GM19239 (cell line): ENCODE measurements around the gene MPDZ.
"Not testable (repeated sequence)": the region's sequence is repeated elsewhere in the genome, so short reads cannot be mapped to it uniquely, and the experiment has no call there.

ENCODE experiments used
- DNase-seq: peaks from one replicate; pipeline ENCODE4 v3.0.0; 2011; ENCODE audit warnings: low spot score; ENCODE audit not compliant: insufficient read length
- FAIRE-seq: peaks from 2 replicates; lab custom pipeline; 2011; peaks lifted over from hg19 to GRCh38; lab: Jason Lieb, UNC

The MPDZ gene

GRCh38 chr9:13269589-13270452 is 9.7 kb downstream of the MPDZ start:
- DNase-seq, result no peak
- no peak for FAIRE-seq

GRCh38 chr9:13268469-13268868 is 11.0 kb downstream of the MPDZ start:
- FAIRE-seq (no peak), DNase-seq (no peak)

GRCh38 chr9:13267743-13268142 is 11.7 kb downstream of the MPDZ start:
- DNase-seq (no peak), FAIRE-seq (no peak)

GRCh38 chr9:13266167-13266566 is 13.3 kb downstream of the MPDZ start:
- FAIRE-seq (no peak), DNase-seq (no peak)

GRCh38 chr9:13264788-13265187 is 14.7 kb downstream of the MPDZ start:
- no peak for FAIRE-seq
- no peak for DNase-seq

GRCh38 chr9:13263511-13263910 is 16.0 kb downstream of the MPDZ start:
- FAIRE-seq, result no peak

GRCh38 chr9:13252852-13253251 is 26.6 kb downstream of the MPDZ start:
- DNase-seq (no peak), FAIRE-seq (no peak)

More at GRCh38 chr9:13263511-13263910, 16.0 kb downstream of the MPDZ start:
- no peak for DNase-seq

- FAIRE-seq (no peak), DNase-seq (no peak)
Observed at GRCh38 chr9:13244181-13244580, 35.3 kb downstream of the MPDZ start.

- DNase-seq, result no peak
- no peak for FAIRE-seq
Observed at GRCh38 chr9:13241283-13241682, 38.2 kb downstream of the MPDZ start.

- FAIRE-seq, result no peak
Observed at GRCh38 chr9:13239660-13240059, 39.8 kb downstream of the MPDZ start.

GRCh38 chr9:13239208-13239607 is 40.3 kb downstream of the MPDZ start:
- DNase-seq, result no peak
- no peak for FAIRE-seq

More at GRCh38 chr9:13239660-13240059, 39.8 kb downstream of the MPDZ start:
- DNase-seq, result no peak

GRCh38 chr9:13234932-13235331 is 44.6 kb downstream of the MPDZ start:
- no peak for FAIRE-seq
- DNase-seq, result no peak

GRCh38 chr9:13228431-13228830 is 51.1 kb downstream of the MPDZ start:
- DNase-seq (no peak), FAIRE-seq (no peak)

- no peak for FAIRE-seq
- no peak for DNase-seq
Observed at GRCh38 chr9:13224366-13224765, 55.1 kb downstream of the MPDZ start.

- DNase-seq, FAIRE-seq: not testable (repeated sequence)
Observed at GRCh38 chr9:13222733-13223132, 56.8 kb downstream of the MPDZ start.

GRCh38 chr9:13221741-13222140 is 57.8 kb downstream of the MPDZ start:
- FAIRE-seq, result no peak
- DNase-seq, result no peak

GRCh38 chr9:13220837-13221236 is 58.7 kb downstream of the MPDZ start:
- DNase-seq (no peak), FAIRE-seq (no peak)

GRCh38 chr9:13215791-13216554 is 63.5 kb downstream of the MPDZ start:
- DNase-seq (no peak), FAIRE-seq (no peak)

- FAIRE-seq (no peak), DNase-seq (no peak)
Observed at GRCh38 chr9:13213998-13214397, 65.5 kb downstream of the MPDZ start.

GRCh38 chr9:13213337-13213736 is 66.2 kb downstream of the MPDZ start:
- no peak for DNase-seq
- no peak for FAIRE-seq

- FAIRE-seq (no peak), DNase-seq (no peak)
Observed at GRCh38 chr9:13210306-13210705, 69.2 kb downstream of the MPDZ start.
